ENCODE data around the gene DGKG. TPM values are rescaled to one million over a fixed set of nuclear protein-coding genes. Genes with fewer than 3 reads are reported as not detected.

Gene DGKG
- total RNA-seq, 6 experiments from 2014 or later = 0.21 to 0.54 (median 0.38) TPM

GRCh38 chr3:186283651-186284348 lies 78.2 kb downstream of the DGKG start:
- peaks cover 6% of the 10 kb centered on the region; the same call in 1 of the 2 replicates for H3K36me3 Mint-ChIP-seq (ENCODE audit: low read depth)
- H3K27ac Mint-ChIP-seq = peak overlapping the region; percentile 59
- peaks cover 61% of the 10 kb centered on the region for H3K4me1 Mint-ChIP-seq (ENCODE audit: low read depth)
- H3K27me3 Mint-ChIP-seq (ENCODE audit: insufficient read depth) = peaks cover 3% of the 10 kb centered on the region
- no peak overlapping the region for H3K4me3 Mint-ChIP-seq
- no peaks in the 10 kb centered on the region; the same call in 1 of the 2 replicates for H3K9me3 Mint-ChIP-seq
- no peak for TF ChIP-seq CTCF (IDR thresholded peaks at IDR 0.05)
- DNase-seq = peak; percentile 76

GRCh38 chr3:186283096-186283495 lies 78.9 kb downstream of the DGKG start:
- H3K27ac Mint-ChIP-seq = peak overlapping the region; percentile 59
- peaks cover 6% of the 10 kb centered on the region; the same call in 1 of the 2 replicates for H3K36me3 Mint-ChIP-seq (ENCODE audit: low read depth)
- no peaks in the 10 kb centered on the region; the same call in 1 of the 2 replicates for H3K9me3 Mint-ChIP-seq
- TF ChIP-seq CTCF (IDR thresholded peaks at IDR 0.05) = no peak
- DNase-seq = no peak
- peaks cover 56% of the 10 kb centered on the region for H3K4me1 Mint-ChIP-seq (ENCODE audit: low read depth)
- no peak overlapping the region for H3K4me3 Mint-ChIP-seq
- peaks cover 3% of the 10 kb centered on the region for H3K27me3 Mint-ChIP-seq (ENCODE audit: insufficient read depth)

GRCh38 chr3:186281176-186281575 lies 80.9 kb downstream of the DGKG start:
- Mint-ChIP-seq H3K27ac (peak overlapping the region; percentile 47), H3K4me3 (peak overlapping the region; percentile 58), H3K9me3 (no peaks in the 10 kb centered on the region; the same call in 1 of the 2 replicates), H3K4me1 (ENCODE audit: low read depth) (peaks cover 53% of the 10 kb centered on the region), H3K27me3 (ENCODE audit: insufficient read depth) (peaks cover 3% of the 10 kb centered on the region), H3K36me3 (ENCODE audit: low read depth) (peaks cover 6% of the 10 kb centered on the region; the same call in 1 of the 2 replicates)
- no peak for TF ChIP-seq CTCF (IDR thresholded peaks at IDR 0.05)
- peak; percentile 78 for DNase-seq

GRCh38 chr3:186280737-186281136 lies 81.3 kb downstream of the DGKG start:
- Mint-ChIP-seq H3K27me3 (ENCODE audit: insufficient read depth) (peaks cover 3% of the 10 kb centered on the region), H3K27ac (peak overlapping the region; percentile 47), H3K4me1 (ENCODE audit: low read depth) (peaks cover 49% of the 10 kb centered on the region), H3K36me3 (ENCODE audit: low read depth) (peaks cover 6% of the 10 kb centered on the region; the same call in 1 of the 2 replicates), H3K4me3 (peak overlapping the region; percentile 58), H3K9me3 (no peaks in the 10 kb centered on the region; the same call in 1 of the 2 replicates)
- no peak for TF ChIP-seq CTCF (IDR thresholded peaks at IDR 0.05)
- no peak for DNase-seq

GRCh38 chr3:186277268-186277909 lies 84.6 kb downstream of the DGKG start:
- peaks cover 30% of the 10 kb centered on the region for H3K4me1 Mint-ChIP-seq (ENCODE audit: low read depth)
- no peak overlapping the region for H3K4me3 Mint-ChIP-seq
- no peaks in the 10 kb centered on the region for H3K36me3 Mint-ChIP-seq (ENCODE audit: low read depth)
- peak; percentile 78 for TF ChIP-seq CTCF (IDR thresholded peaks at IDR 0.05)
- H3K27ac Mint-ChIP-seq = no peak overlapping the region
- peaks cover 15% of the 10 kb centered on the region for H3K27me3 Mint-ChIP-seq (ENCODE audit: insufficient read depth)
- DNase-seq = peak; percentile 59
- H3K9me3 Mint-ChIP-seq = no peaks in the 10 kb centered on the region
